Gastroesophageal sphincter (tissue), 3 donors: Measurements from ENCODE around the gene GLDC.

ENCODE experiments used
- POLR2A ChIP-seq, 2 donors: fragments of 450-650 bp; IDR thresholded peaks; one replicate each; pipeline ENCODE4 v1.6.1; 2017; ENCODE audit warnings: antibody characterized with exemption in 2 of 2, mild to moderate bottlenecking in 2 of 2, moderate library complexity in 1 of 2
- TF ChIP-seq, protein P1 (sequence below), 4 experiments: fragments of 200-600 bp in 2 of 4; fragments of 450-650 bp in 2 of 4; sonication (generic) in 1 of 4; IDR thresholded peaks; one replicate each; pipeline ENCODE4 v1.5.1; 2017 to 2019; ENCODE audit warnings: antibody characterized with exemption in 4 of 4, mild to moderate bottlenecking in 2 of 4, moderate library complexity in 2 of 4

DNA sequence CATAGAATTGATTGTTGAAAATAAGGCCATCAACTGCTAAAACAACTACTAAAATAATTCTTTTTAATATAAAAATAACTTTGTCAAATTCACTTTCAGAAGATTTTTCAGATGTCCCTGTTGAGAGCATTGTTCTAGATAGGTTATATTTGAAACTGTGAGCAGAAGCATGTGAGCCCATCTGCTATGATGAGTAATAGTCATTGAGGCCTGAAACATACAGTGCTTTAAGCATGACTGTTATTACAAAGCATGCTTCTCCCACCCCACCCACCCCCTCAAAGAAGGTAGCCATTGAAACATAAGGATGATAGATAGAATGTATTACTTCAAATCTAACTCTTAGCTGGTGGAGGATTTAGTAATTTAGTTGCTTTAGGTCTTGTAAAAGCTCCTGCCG is 146.5 kb downstream of the GLDC start:
- no peak for TF ChIP-seq POLR2A (IDR thresholded peaks at IDR 0.05)
- TF ChIP-seq, protein P1, sequence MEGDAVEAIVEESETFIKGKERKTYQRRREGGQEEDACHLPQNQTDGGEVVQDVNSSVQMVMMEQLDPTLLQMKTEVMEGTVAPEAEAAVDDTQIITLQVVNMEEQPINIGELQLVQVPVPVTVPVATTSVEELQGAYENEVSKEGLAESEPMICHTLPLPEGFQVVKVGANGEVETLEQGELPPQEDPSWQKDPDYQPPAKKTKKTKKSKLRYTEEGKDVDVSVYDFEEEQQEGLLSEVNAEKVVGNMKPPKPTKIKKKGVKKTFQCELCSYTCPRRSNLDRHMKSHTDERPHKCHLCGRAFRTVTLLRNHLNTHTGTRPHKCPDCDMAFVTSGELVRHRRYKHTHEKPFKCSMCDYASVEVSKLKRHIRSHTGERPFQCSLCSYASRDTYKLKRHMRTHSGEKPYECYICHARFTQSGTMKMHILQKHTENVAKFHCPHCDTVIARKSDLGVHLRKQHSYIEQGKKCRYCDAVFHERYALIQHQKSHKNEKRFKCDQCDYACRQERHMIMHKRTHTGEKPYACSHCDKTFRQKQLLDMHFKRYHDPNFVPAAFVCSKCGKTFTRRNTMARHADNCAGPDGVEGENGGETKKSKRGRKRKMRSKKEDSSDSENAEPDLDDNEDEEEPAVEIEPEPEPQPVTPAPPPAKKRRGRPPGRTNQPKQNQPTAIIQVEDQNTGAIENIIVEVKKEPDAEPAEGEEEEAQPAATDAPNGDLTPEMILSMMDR (IDR thresholded peaks at IDR 0.05), result no peak
